Measurements from ENCODE around the gene LY6G5C.

- TF ChIP-seq CTCF (IDR thresholded peaks at IDR 0.05; ENCODE audit: low read depth, low read length, missing input control) (no peak), FOXA2 (IDR thresholded peaks at IDR 0.05) (no peak), MAX (IDR thresholded peaks at IDR 0.05) (no peak), JUND (IDR thresholded peaks at IDR 0.05) (no peak), SP1 (IDR thresholded peaks at IDR 0.05) (no peak), HNF4G (IDR thresholded peaks at IDR 0.05) (no peak)
Observed at GRCh38 chr6:31631681-31632278, 49.1 kb downstream of the LY6G5C start.

All from liver (tissue), 3 donors.